ENCODE measurements around the gene MMP7. TPM values are rescaled to one million over a fixed set of nuclear protein-coding genes. Genes with fewer than 3 reads are reported as not detected.

MMP7 gene
- polyA plus RNA-seq, 1 donor (not counting 4 experiments of a cell fraction or from before 2014, with no cell fraction given) = 0.81 TPM

DNA sequence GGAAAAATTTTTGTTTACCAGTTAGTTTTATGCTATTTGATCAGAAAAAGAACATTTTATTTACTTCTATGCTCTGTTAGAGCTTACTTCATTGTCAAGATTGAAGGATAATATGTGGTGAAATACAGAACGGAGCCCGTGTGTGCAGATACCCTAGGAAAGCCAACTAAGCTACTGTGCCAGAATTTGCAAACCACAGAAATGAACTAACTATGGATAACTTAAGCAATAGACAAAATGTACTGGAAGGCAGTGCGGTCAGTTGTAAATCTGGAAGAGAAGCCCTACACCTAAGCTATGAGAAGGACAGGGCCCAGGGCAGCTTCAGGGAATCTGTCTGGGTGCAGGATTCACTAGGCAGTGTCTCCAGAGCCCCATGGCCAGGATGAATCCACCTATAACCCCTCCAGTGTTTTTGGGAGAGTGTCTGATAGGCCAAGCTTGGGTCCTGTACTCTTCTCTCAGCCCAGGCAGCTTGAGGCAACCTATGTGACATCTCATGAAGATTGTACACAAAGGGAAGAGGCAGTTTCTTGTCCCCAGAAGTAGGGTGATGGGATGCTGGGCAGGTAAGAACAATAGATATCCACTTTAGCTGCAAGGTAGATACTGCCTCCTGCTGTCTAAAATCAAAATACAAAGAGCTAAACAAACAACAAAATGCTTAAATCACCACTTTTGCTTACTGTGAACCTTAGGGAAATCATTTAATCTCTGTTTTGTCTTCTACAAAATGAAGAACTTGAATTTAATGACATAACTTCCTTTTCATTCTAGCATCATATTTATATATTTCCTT, 12.1 kb downstream of the MMP7 start:
- dilution Hi-C loops (cut with MboI; ENCODE audit: extremely low pct_ligation_motif_present, low sequenced_read_pairs) = no loop called here

DNA sequence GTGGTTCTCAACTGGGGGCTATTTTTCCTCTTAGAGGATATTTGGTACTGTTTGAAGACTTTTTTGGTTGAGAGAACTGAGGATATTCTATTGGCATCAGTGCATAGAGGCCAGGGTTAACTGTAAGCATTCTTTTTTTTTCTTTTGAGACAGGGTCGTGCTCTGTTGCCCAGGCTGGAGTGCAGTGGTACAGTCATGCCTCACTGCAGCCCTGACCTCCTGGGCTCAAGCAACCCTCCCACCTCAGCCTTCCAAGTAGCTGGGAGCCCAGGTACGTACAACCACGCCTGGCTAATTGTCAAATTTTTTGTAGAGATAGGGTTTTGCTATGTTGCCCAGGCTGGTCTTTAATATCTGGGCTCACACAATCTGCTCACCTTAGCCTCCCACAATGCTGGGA, 12.9 kb downstream of the MMP7 start:
- Histone ChIP-seq H3K4me1 (ENCODE audit: control insufficient read depth, extremely low read depth, insufficient read depth, low read length) (peaks cover 17% of the 10 kb centered on the region), H4K20me1 (ENCODE audit: control insufficient read depth, extremely low read depth, insufficient read depth, low read length) (no peaks in the 10 kb centered on the region), H3K4me2 (ENCODE audit: control insufficient read depth, extremely low read depth, insufficient read depth, low read depth, low read length) (no peak overlapping the region), H3K9me3 (ENCODE audit: control insufficient read depth, low read depth, low read length) (no peaks in the 10 kb centered on the region), H3K27me3 (ENCODE audit: control insufficient read depth, extremely low read depth, insufficient read depth, low read length) (no peaks in the 10 kb centered on the region), H2AFZ (ENCODE audit: control insufficient read depth, low read length) (no peak overlapping the region), H3K9ac (ENCODE audit: control insufficient read depth, extremely low read depth, insufficient read depth, low read length) (no peak overlapping the region), H3K27ac (ENCODE audit: control insufficient read depth, insufficient read depth, low read length) (no peak overlapping the region), H3K4me3 (ENCODE audit: control insufficient read depth in 2 of 3, extremely low read depth in 1 of 3, insufficient read depth in 2 of 3, low read depth in 1 of 3, low read length in 3 of 3) (no peak overlapping the region), H3K36me3 (ENCODE audit: control insufficient read depth in 2 of 2, extremely low read depth in 1 of 2, insufficient read depth in 2 of 2, low read length in 2 of 2) (no peaks in the 10 kb centered on the region), H3K79me2 (ENCODE audit: control insufficient read depth, insufficient read depth, low read length) (no peaks in the 10 kb centered on the region), H3K9me1 (ENCODE audit: control insufficient read depth, extremely low read depth, insufficient read depth, low read length) (no peaks in the 10 kb centered on the region)
- dilution Hi-C loops (cut with MboI; ENCODE audit: extremely low pct_ligation_motif_present, low sequenced_read_pairs) = no loop called here
- TF ChIP-seq, protein P1, sequence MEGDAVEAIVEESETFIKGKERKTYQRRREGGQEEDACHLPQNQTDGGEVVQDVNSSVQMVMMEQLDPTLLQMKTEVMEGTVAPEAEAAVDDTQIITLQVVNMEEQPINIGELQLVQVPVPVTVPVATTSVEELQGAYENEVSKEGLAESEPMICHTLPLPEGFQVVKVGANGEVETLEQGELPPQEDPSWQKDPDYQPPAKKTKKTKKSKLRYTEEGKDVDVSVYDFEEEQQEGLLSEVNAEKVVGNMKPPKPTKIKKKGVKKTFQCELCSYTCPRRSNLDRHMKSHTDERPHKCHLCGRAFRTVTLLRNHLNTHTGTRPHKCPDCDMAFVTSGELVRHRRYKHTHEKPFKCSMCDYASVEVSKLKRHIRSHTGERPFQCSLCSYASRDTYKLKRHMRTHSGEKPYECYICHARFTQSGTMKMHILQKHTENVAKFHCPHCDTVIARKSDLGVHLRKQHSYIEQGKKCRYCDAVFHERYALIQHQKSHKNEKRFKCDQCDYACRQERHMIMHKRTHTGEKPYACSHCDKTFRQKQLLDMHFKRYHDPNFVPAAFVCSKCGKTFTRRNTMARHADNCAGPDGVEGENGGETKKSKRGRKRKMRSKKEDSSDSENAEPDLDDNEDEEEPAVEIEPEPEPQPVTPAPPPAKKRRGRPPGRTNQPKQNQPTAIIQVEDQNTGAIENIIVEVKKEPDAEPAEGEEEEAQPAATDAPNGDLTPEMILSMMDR (optimal IDR thresholded peaks at IDR 0.05 in 1 of 3, IDR thresholded peaks at IDR 0.05 in 1 of 3, conservative IDR thresholded peaks at IDR 0.05 in 1 of 3; ENCODE audit: extremely low read depth in 1 of 3, insufficient read depth in 2 of 3, low read length in 3 of 3) = no peak
- no peak for TF ChIP-seq EZH2 (IDR thresholded peaks at IDR 0.05; ENCODE audit: low read length)
- DNase-seq (ENCODE audit: low read depth, low spot score) (no peak), FAIRE-seq (no peak)

More for the DNA sequence above, 12.1 kb downstream of the MMP7 start:
- no peak for DNase-seq (ENCODE audit: low read depth, low spot score)
- Histone ChIP-seq H3K36me3 (ENCODE audit: control insufficient read depth in 2 of 2, extremely low read depth in 1 of 2, insufficient read depth in 2 of 2, low read length in 2 of 2) (no peaks in the 10 kb centered on the region), H3K9ac (ENCODE audit: control insufficient read depth, extremely low read depth, insufficient read depth, low read length) (no peak overlapping the region), H3K27me3 (ENCODE audit: control insufficient read depth, extremely low read depth, insufficient read depth, low read length) (no peaks in the 10 kb centered on the region), H4K20me1 (ENCODE audit: control insufficient read depth, extremely low read depth, insufficient read depth, low read length) (no peaks in the 10 kb centered on the region), H3K9me1 (ENCODE audit: control insufficient read depth, extremely low read depth, insufficient read depth, low read length) (no peaks in the 10 kb centered on the region), H2AFZ (ENCODE audit: control insufficient read depth, low read length) (no peak overlapping the region), H3K27ac (ENCODE audit: control insufficient read depth, insufficient read depth, low read length) (no peak overlapping the region), H3K4me2 (ENCODE audit: control insufficient read depth, extremely low read depth, insufficient read depth, low read depth, low read length) (no peak overlapping the region), H3K4me1 (ENCODE audit: control insufficient read depth, extremely low read depth, insufficient read depth, low read length) (peaks cover 17% of the 10 kb centered on the region), H3K9me3 (ENCODE audit: control insufficient read depth, low read depth, low read length) (no peaks in the 10 kb centered on the region), H3K4me3 (ENCODE audit: control insufficient read depth in 2 of 3, extremely low read depth in 1 of 3, insufficient read depth in 2 of 3, low read depth in 1 of 3, low read length in 3 of 3) (no peak overlapping the region), H3K79me2 (ENCODE audit: control insufficient read depth, insufficient read depth, low read length) (no peaks in the 10 kb centered on the region)
- FAIRE-seq = no peak
- TF ChIP-seq EZH2 (IDR thresholded peaks at IDR 0.05; ENCODE audit: low read length) = no peak
- TF ChIP-seq, protein P1 (optimal IDR thresholded peaks at IDR 0.05 in 1 of 3, IDR thresholded peaks at IDR 0.05 in 1 of 3, conservative IDR thresholded peaks at IDR 0.05 in 1 of 3; ENCODE audit: extremely low read depth in 1 of 3, insufficient read depth in 2 of 3, low read length in 3 of 3) = peak; percentile 20 to 39 (median 21)

All from keratinocyte (primary cell).